CD14-positive monocyte (primary cell): ENCODE results near the gene AQP12A. TPM values are rescaled to one million over a fixed set of nuclear protein-coding genes. Genes with fewer than 3 reads are reported as not detected.

Experiments
- DNase-seq, 3 donors: peaks; one replicate each; pipeline ENCODE4 v3.0.0-alpha.2; 2011 to 2022
- H2AFZ ChIP-seq: 2 replicates; pipeline ENCODE4 v1.6.0; 2012; ENCODE audit warnings: mild to moderate bottlenecking, low read depth, low read length, inconsistent platforms; ENCODE audit not compliant: insufficient read depth, poor library complexity, severe bottlenecking
- H3K27ac ChIP-seq, 2 donors: 1 replicate in 1 of 2; 2 replicates in 1 of 2; pipeline ENCODE4 v1.5.1; 2012 to 2013; ENCODE audit warnings: low read length in 2 of 2, control low read depth in 1 of 2, inconsistent platforms in 1 of 2, low read depth in 1 of 2, mild to moderate bottlenecking in 1 of 2
- H3K27me3 ChIP-seq, 2 donors: one replicate each; pipeline versions ENCODE4 v1.6.0 to v1.6.1; 2011 to 2013; ENCODE audit warnings: low read length in 2 of 2; ENCODE audit not compliant: control insufficient read depth in 2 of 2, insufficient read depth in 2 of 2
- H3K36me3 ChIP-seq, 2 donors: replicated peaks in 1 of 2; 1 replicate in 1 of 2; 2 replicates in 1 of 2; pipeline versions ENCODE4 v1.5.1 to v1.6.1; 2012 to 2013; ENCODE audit warnings: low read length in 2 of 2, control low read depth in 1 of 2, inconsistent platforms in 1 of 2, mild to moderate bottlenecking in 1 of 2; ENCODE audit not compliant: insufficient read depth in 2 of 2, control insufficient read depth in 1 of 2
- H3K4me1 ChIP-seq, 2 donors: 1 replicate in 1 of 2; 2 replicates in 1 of 2; pipeline versions ENCODE4 v1.5.1 to v1.6.1; 2012 to 2013; ENCODE audit warnings: low read length in 2 of 2, control low read depth in 1 of 2, inconsistent platforms in 1 of 2, mild to moderate bottlenecking in 1 of 2, moderate library complexity in 1 of 2; ENCODE audit not compliant: insufficient read depth in 2 of 2, control insufficient read depth in 1 of 2
- H3K4me2 ChIP-seq: replicated peaks from 2 replicates; pipeline ENCODE3; 2012; ENCODE audit warnings: low read length, moderate library complexity, mild to moderate bottlenecking; ENCODE audit not compliant: poor library complexity, severe bottlenecking; ENCODE audit errors: extremely low read depth
- H3K4me3 ChIP-seq, 3 experiments: fragments of 200-600 bp in 1 of 3; sonication (generic) in 1 of 3; replicated peaks in 1 of 3; 1 replicate in 2 of 3; 2 replicates in 1 of 3; pipeline ENCODE4 v1.5.1; 2011 to 2013; ENCODE audit warnings: low read length in 3 of 3, mild to moderate bottlenecking in 3 of 3, control low read depth in 2 of 3, low read depth in 2 of 3, inconsistent platforms in 1 of 3, moderate library complexity in 1 of 3
- H3K79me2 ChIP-seq: 2 replicates; pipeline ENCODE4 v1.6.0; 2012; ENCODE audit warnings: mild to moderate bottlenecking, control low read depth, inconsistent platforms, low read length, moderate library complexity; ENCODE audit not compliant: insufficient read depth
- H3K9ac ChIP-seq: 2 replicates; pipeline ENCODE4 v1.6.0; 2017; ENCODE audit warnings: low read length, mild to moderate bottlenecking; ENCODE audit not compliant: insufficient read depth, poor library complexity, severe bottlenecking
- H3K9me3 ChIP-seq, 2 donors: replicated peaks in 1 of 2; 1 replicate in 1 of 2; 2 replicates in 1 of 2; pipeline versions ENCODE4 v1.5.1 to v1.6.1; 2012 to 2013; ENCODE audit warnings: low read length in 2 of 2, control low read depth in 1 of 2; ENCODE audit not compliant: control insufficient read depth in 1 of 2, insufficient read depth in 1 of 2
- H4K20me1 ChIP-seq: 2 replicates; pipeline ENCODE4 v1.6.0; 2012; ENCODE audit warnings: mild to moderate bottlenecking, low read length, control low read depth, moderate library complexity; ENCODE audit not compliant: insufficient read depth
- H3K27ac Mint-ChIP-seq, 7 donors: one replicate each; pipeline ENCODE4 v1.8.0; 2020; ENCODE audit warnings: mild to moderate bottlenecking in 7 of 7, mixed read lengths in 7 of 7, moderate library complexity in 6 of 7, inconsistent platforms in 2 of 7
- H3K27me3 Mint-ChIP-seq, 3 donors: one replicate each; pipeline ENCODE4 v1.8.0; 2021 to 2022; ENCODE audit warnings: low read depth in 3 of 3, mild to moderate bottlenecking in 3 of 3, mixed read lengths in 3 of 3, moderate library complexity in 3 of 3, inconsistent platforms in 1 of 3
- H3K36me3 Mint-ChIP-seq, 2 donors: one replicate each; pipeline ENCODE4 v1.8.0; 2020; ENCODE audit warnings: mixed read lengths in 2 of 2, inconsistent platforms in 1 of 2, mild to moderate bottlenecking in 1 of 2
- H3K4me1 Mint-ChIP-seq: one replicate; pipeline ENCODE4 v1.8.0; 2020; ENCODE audit warnings: mild to moderate bottlenecking, mixed read lengths
- H3K4me3 Mint-ChIP-seq, 2 donors: one replicate each; pipeline ENCODE4 v1.8.0; 2020; ENCODE audit warnings: mild to moderate bottlenecking in 2 of 2, mixed read lengths in 2 of 2, moderate library complexity in 1 of 2
- H3K9me3 Mint-ChIP-seq, 7 donors: one replicate each; pipeline ENCODE4 v1.8.0; 2020 to 2022; ENCODE audit warnings: mixed read lengths in 7 of 7, mild to moderate bottlenecking in 6 of 7, moderate library complexity in 6 of 7, inconsistent platforms in 2 of 7
- WGBS: methylation state at CpG from one replicate; pipeline ENCODE4 v1.1.5; 2013; ENCODE audit warnings: missing lambda C conversion rate; ENCODE audit not compliant: insufficient coverage; 5-methylcytosine and 5-hydroxymethylcytosine counted together
- intact Hi-C, 2 donors: fragments of 100-400 bp; cut with micrococcal nuclease; formaldehyde crosslinking; loops; one replicate each; pipeline versions ENCODE4 v1.15.0 to v1.15.1; 2023
- polyA plus RNA-seq, 3 donors: library from polyadenylated mRNA; depleted of rRNA in 1 of 3; unstranded in 2 of 3; stranded (reverse) in 1 of 3; fragments of 300-500 nt in 2 of 3; fragments of >200 nt in 1 of 3; fragmentation: Illumina TruSeq in 2 of 3; gene quantifications; 1 replicate in 2 of 3; 2 replicates in 1 of 3; pipeline ENCODE4 v1.2.3, GENCODE V29; 2012 to 2021
- TF ChIP-seq, protein P1 (sequence below): fragments of 200-600 bp; IDR thresholded peaks from one replicate; pipeline ENCODE4 v1.8.0; 2022; ENCODE audit warnings: antibody characterized with exemption, mild to moderate bottlenecking

AQP12A gene
- polyA plus RNA-seq, 3 donors = not detected

GRCh38 chr2:240714747-240715725 lies 23.4 kb downstream of the AQP12A start:
- Mint-ChIP-seq H3K4me1 (no peaks in the 10 kb centered on the region), H3K9me3 (no peaks in the 10 kb centered on the region), H3K4me3 (no peak overlapping the region), H3K27ac (no peak overlapping the region), H3K36me3 (no peaks in the 10 kb centered on the region), H3K27me3 (peaks cover 0 to 8% (median 1%) of the 10 kb centered on the region in 3 donors)
- WGBS = 92% methylated on average over 21 of the region's 23 CpGs
- Histone ChIP-seq H2AFZ (no peak overlapping the region), H4K20me1 (no peaks in the 10 kb centered on the region), H3K36me3 (no peaks in the 10 kb centered on the region), H3K27me3 (no peaks in the 10 kb centered on the region), H3K27ac (no peak overlapping the region), H3K9ac (no peak overlapping the region), H3K79me2 (no peaks in the 10 kb centered on the region), H3K4me2 (no peak overlapping the region), H3K4me1 (no peaks in the 10 kb centered on the region), H3K4me3 (no peak overlapping the region), H3K9me3 (no peaks in the 10 kb centered on the region)
- TF ChIP-seq, protein P1, sequence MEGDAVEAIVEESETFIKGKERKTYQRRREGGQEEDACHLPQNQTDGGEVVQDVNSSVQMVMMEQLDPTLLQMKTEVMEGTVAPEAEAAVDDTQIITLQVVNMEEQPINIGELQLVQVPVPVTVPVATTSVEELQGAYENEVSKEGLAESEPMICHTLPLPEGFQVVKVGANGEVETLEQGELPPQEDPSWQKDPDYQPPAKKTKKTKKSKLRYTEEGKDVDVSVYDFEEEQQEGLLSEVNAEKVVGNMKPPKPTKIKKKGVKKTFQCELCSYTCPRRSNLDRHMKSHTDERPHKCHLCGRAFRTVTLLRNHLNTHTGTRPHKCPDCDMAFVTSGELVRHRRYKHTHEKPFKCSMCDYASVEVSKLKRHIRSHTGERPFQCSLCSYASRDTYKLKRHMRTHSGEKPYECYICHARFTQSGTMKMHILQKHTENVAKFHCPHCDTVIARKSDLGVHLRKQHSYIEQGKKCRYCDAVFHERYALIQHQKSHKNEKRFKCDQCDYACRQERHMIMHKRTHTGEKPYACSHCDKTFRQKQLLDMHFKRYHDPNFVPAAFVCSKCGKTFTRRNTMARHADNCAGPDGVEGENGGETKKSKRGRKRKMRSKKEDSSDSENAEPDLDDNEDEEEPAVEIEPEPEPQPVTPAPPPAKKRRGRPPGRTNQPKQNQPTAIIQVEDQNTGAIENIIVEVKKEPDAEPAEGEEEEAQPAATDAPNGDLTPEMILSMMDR = no peak
- intact Hi-C loops = no loop called here
- no peak for DNase-seq

DNA sequence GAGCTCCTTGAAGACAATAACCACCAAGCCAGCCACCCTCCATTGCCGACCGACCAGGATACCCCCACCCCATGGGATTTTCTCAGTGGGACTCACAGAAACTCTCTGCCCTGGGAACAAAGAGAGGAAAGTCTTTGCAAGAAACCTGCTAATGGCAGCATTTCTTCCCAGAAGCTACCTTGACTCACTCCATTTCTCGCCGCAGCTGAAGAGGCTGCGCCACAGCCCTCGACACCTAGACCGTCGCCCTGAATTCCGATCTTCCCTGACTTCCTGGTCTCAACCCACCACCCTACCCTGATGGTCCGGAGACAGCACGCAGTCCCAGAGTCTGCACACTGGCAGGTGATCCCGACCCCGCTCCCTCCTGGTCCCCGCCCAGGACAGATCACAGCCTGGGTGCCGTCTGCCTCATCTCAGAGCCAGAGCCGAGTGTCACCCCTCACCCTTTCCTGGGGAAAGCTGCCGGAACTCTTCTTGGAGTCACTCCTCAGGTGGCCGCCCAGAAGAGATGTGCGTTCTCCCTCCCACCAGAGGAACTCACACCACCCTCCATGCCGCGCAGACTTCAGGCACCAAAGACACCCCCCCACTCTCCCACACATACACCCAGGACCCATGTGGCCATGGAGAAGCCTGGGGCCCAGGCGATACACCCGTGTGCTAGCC lies 24.6 kb downstream of the AQP12A start:
- Histone ChIP-seq H4K20me1 (no peaks in the 10 kb centered on the region), H3K27ac (no peak overlapping the region), H3K9me3 (no peaks in the 10 kb centered on the region), H3K4me2 (no peak overlapping the region), H3K4me1 (no peaks in the 10 kb centered on the region), H2AFZ (no peak overlapping the region), H3K79me2 (no peaks in the 10 kb centered on the region), H3K9ac (no peak overlapping the region), H3K27me3 (no peaks in the 10 kb centered on the region), H3K4me3 (no peak overlapping the region), H3K36me3 (no peaks in the 10 kb centered on the region)
- Mint-ChIP-seq H3K27ac (peak overlapping the region in 1 of 7 donors; percentile 17), H3K4me1 (no peaks in the 10 kb centered on the region), H3K36me3 (no peaks in the 10 kb centered on the region), H3K27me3 (peaks cover 0 to 8% (median 1%) of the 10 kb centered on the region in 3 donors), H3K9me3 (no peaks in the 10 kb centered on the region), H3K4me3 (no peak overlapping the region)
- TF ChIP-seq, protein P1 = no peak
- 97% methylated on average over 20 of the region's 23 CpGs for WGBS
- intact Hi-C loops = no loop called here
- DNase-seq = no peak
